ENCODE measurements around the gene LRRC3C.

Gene LRRC3C

DNA sequence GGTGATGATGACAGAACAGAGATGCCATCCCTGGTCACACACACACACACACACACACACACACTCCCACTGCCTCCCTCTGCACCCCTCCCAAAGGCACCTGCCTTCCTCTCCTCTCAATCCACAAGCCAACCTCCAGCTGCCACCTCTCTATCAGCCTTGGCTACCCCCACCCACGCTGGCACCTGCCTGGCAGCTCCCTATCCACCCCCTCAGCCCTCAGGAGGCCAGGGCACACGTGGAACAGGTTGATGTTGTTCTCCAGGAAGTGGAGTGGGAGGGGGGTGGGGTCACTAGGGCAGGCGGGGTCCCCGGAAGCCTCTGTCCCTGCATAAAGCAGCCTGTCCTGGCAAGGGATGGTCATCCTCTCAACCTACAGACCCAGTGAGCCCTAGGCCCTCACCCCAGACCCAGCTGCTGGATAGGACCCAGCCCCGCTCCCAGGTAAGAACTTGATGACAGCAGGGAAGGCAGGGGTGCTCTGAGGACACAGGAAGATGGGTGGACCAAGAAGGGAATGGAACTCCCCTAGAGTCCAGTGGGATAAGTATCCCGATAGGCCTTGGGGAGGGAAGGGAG is 35.2 kb downstream of the LRRC3C start, which contains the start of gene GSDMA:
GSDMA (plus strand) TSS at position 363 of the 579 bp plus-strand sequence. CDS start 2,684 bp downstream, outside the sequence.
- TF ChIP-seq, protein P1, sequence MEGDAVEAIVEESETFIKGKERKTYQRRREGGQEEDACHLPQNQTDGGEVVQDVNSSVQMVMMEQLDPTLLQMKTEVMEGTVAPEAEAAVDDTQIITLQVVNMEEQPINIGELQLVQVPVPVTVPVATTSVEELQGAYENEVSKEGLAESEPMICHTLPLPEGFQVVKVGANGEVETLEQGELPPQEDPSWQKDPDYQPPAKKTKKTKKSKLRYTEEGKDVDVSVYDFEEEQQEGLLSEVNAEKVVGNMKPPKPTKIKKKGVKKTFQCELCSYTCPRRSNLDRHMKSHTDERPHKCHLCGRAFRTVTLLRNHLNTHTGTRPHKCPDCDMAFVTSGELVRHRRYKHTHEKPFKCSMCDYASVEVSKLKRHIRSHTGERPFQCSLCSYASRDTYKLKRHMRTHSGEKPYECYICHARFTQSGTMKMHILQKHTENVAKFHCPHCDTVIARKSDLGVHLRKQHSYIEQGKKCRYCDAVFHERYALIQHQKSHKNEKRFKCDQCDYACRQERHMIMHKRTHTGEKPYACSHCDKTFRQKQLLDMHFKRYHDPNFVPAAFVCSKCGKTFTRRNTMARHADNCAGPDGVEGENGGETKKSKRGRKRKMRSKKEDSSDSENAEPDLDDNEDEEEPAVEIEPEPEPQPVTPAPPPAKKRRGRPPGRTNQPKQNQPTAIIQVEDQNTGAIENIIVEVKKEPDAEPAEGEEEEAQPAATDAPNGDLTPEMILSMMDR (IDR thresholded peaks at IDR 0.05) = no peak
- peaks cover 0 to 31% of the 10 kb centered on the region in 2 donors for H3K27me3 ChIP-seq
- DNase-seq = no peak
- no peaks in the 10 kb centered on the region for H3K36me3 ChIP-seq
- H3K27ac ChIP-seq = no peak within 1 kb of the TSS
- H3K4me1 ChIP-seq = peaks cover 0 to 4% (median 1%) of the 10 kb centered on the region in 4 donors
- H3K4me3 ChIP-seq = no peak within 1 kb of the TSS
- no peaks in the 10 kb centered on the region for H3K9me3 ChIP-seq
- intact Hi-C loops (cut with DNase I; ENCODE audit: low total_unique reads) = no loop called here

DNA sequence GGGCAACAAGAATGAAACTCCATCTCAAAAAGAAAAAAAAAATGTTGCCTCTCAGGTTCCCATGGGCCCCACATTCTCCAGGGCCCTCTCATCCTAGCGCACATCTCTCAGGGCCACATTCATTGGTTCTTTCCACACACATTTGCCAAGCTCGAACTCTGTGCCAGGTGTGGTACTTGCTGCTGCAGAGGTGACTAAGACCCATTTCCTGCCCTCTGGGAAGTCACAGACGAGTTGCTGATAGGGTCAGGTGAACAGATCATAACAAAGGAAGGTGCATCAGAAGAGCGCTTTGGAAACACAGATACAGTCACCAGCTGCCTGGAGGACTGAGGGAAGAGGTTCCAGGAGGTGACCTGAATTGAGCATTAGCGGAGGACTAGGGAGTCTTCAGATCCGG is 36.3 kb downstream of the LRRC3C start:
- H3K27me3 ChIP-seq = peaks cover 0 to 37% of the 10 kb centered on the region in 2 donors
- peaks cover 0 to 4% (median 1%) of the 10 kb centered on the region in 4 donors for H3K4me1 ChIP-seq
- no peak overlapping the region for H3K4me3 ChIP-seq
- no peaks in the 10 kb centered on the region for H3K9me3 ChIP-seq
- no peak overlapping the region for H3K27ac ChIP-seq
- no peaks in the 10 kb centered on the region for H3K36me3 ChIP-seq
- intact Hi-C loops (cut with DNase I; ENCODE audit: low total_unique reads) = no loop called here
- TF ChIP-seq, protein P1 (IDR thresholded peaks at IDR 0.05) = no peak
- no peak for DNase-seq

DNA sequence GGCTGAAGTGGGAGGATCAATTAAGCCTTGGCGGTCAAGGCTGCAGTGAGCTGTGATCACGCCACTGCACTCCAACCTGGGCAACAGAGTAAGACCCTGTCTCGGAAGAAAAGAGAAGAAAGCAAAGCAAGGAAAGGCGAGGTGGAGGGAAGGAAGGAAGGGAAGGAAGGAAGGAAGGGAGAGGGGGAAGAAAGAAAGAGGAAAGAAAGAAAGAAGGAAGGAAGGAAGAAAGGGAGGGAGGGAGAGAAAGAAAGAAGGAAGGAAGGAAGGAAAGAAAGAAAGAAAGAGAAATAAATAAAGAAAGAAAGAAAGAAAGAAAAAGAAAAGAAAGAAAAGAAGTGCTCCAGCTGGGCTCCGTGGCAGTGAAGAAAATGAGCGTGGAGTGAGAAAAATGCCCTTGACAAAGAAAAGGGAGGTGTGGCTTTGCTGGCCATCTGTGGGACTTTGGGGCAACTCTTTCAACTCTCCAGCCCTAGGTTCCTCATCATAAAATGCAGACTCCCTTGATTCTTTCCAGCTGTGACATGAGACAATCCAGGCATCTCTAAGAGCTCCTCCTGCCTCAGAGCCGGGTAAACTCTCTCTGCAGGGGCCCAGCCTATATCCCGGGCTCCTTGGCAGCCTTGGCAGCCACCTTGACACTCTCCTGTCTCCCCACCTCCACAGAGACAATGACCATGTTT is 37.6 kb downstream of the LRRC3C start:
- TF ChIP-seq, protein P1 (IDR thresholded peaks at IDR 0.05) = no peak
- Histone ChIP-seq H3K4me1 (no peaks in the 10 kb centered on the region), H3K36me3 (no peaks in the 10 kb centered on the region), H3K9me3 (no peaks in the 10 kb centered on the region), H3K27me3 (peaks cover 0 to 40% of the 10 kb centered on the region in 2 donors), H3K27ac (no peak overlapping the region), H3K4me3 (no peak overlapping the region)
- no peak for DNase-seq
- intact Hi-C loops (cut with DNase I; ENCODE audit: low total_unique reads) = no loop called here

DNA sequence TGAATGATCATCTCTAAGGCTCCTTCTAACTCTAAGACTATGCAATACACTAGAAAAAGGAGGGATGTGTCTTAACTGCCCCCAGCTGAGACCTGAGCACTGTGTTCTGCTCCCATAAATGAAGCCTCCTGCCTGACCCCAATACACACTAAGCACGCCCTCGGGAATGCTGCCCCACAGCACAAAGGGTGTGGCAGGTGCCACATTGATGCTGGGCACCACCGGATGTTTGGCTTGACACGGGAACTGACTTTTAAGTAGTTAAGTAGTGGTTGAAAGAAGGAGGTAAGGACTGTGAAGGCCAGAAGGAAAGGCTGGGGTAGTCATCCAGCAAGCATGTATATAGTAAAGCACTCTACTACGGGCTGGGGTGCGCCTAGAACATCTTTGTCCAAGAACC is 39.2 kb downstream of the LRRC3C start:
- DNase-seq = no peak
- intact Hi-C loops (cut with DNase I; ENCODE audit: low total_unique reads) = no loop called here
- H3K9me3 ChIP-seq = no peaks in the 10 kb centered on the region
- H3K4me3 ChIP-seq = no peak overlapping the region
- no peaks in the 10 kb centered on the region for H3K36me3 ChIP-seq
- peaks cover 0 to 44% of the 10 kb centered on the region in 2 donors for H3K27me3 ChIP-seq
- H3K27ac ChIP-seq = no peak overlapping the region
- no peaks in the 10 kb centered on the region for H3K4me1 ChIP-seq
- TF ChIP-seq, protein P1 (IDR thresholded peaks at IDR 0.05) = no peak

DNA sequence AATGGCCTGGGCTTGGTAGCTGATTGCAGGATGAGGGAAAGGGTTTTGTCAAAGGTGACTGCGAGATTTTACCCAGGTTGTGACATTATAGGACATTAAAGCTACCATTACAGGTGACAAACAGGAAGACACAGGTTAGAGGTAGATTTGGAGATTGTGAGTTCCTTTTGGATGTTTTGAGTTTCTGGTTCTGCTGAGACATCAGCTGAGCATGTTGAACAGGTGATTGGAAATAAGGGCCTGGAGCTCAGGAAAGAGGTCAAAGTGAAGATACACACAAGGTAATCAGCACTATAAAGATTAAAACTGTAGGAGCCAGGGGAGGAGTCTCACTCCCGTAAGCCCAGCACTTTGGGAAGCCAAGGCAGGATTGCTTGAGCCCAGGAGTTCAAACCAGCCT is 41.2 kb downstream of the LRRC3C start:
- DNase-seq = no peak
- TF ChIP-seq, protein P1 (IDR thresholded peaks at IDR 0.05) = no peak
- Histone ChIP-seq H3K4me3 (no peak overlapping the region), H3K4me1 (no peaks in the 10 kb centered on the region), H3K27me3 (peaks cover 0 to 32% of the 10 kb centered on the region in 2 donors), H3K27ac (no peak overlapping the region), H3K36me3 (no peaks in the 10 kb centered on the region), H3K9me3 (no peaks in the 10 kb centered on the region)
- intact Hi-C loops (cut with DNase I; ENCODE audit: low total_unique reads) = no loop called here
